ENCODE measurements around the gene ACTL8. TPM values are rescaled to one million over a fixed set of nuclear protein-coding genes. Genes with fewer than 3 reads are reported as not detected.
A peak's percentile ranks its signal among the peaks of the same experiment; 100 is the strongest.

The ACTL8 gene
- total and polyA plus RNA-seq, 11 donors, result not detected

GRCh38 chr1:17831597-17831996 is 76.5 kb downstream of the ACTL8 start:
- Histone ChIP-seq H3K36me3 (no peaks in the 10 kb centered on the region), H3K9me3 (no peaks in the 10 kb centered on the region), H3K4me3 (no peak overlapping the region), H3K27ac (no peak overlapping the region), H3K4me1 (peaks cover 0 to 9% (median 0%) of the 10 kb centered on the region in 12 donors), H3K27me3 (peaks cover 0 to 15% (median 0%) of the 10 kb centered on the region in 9 donors)
- ATAC-seq (no peak), DNase-seq (peak in 3 of 5 donors; percentile 15 to 48 (median 29))
- intact Hi-C loops (cut with DNase I), result loop anchor here in 2 of 10 donors (5.0 kb wide), 2 partner anchors 159 to 169 kb away; no protein-coding TSS in a partner anchor
- no peak for TF ChIP-seq CTCF (IDR thresholded peaks at IDR 0.05)
- no peak for TF ChIP-seq POLR2A (IDR thresholded peaks at IDR 0.05)
- 33 to 36% (median 34%) methylated on average over 7 of the region's 7 CpGs for WGBS, 4 donors

- 82 to 85% (median 83%) methylated on average over 15 of the region's 15 CpGs for WGBS, 4 donors
- Histone ChIP-seq H3K27ac (no peak overlapping the region), H3K27me3 (peaks cover 0 to 12% (median 0%) of the 10 kb centered on the region in 9 donors), H3K4me1 (peaks cover 0 to 5% (median 0%) of the 10 kb centered on the region in 12 donors), H3K9me3 (no peaks in the 10 kb centered on the region), H3K36me3 (no peaks in the 10 kb centered on the region), H3K4me3 (no peak overlapping the region)
- DNase-seq (no peak), ATAC-seq (no peak)
- TF ChIP-seq CTCF (IDR thresholded peaks at IDR 0.05), result no peak
- no peak for TF ChIP-seq POLR2A (IDR thresholded peaks at IDR 0.05)
- intact Hi-C loops (cut with DNase I), result loop anchor here in 2 of 10 donors (5.0 kb wide), 2 partner anchors 162 to 172 kb away; no protein-coding TSS in a partner anchor
Observed at GRCh38 chr1:17833661-17834501, 78.7 kb downstream of the ACTL8 start.

- Histone ChIP-seq H3K27me3 (peaks cover 0 to 7% (median 0%) of the 10 kb centered on the region in 9 donors), H3K36me3 (no peaks in the 10 kb centered on the region), H3K4me1 (no peaks in the 10 kb centered on the region), H3K27ac (no peak overlapping the region), H3K4me3 (no peak overlapping the region), H3K9me3 (no peaks in the 10 kb centered on the region)
- TF ChIP-seq POLR2A (IDR thresholded peaks at IDR 0.05) (no peak), CTCF (IDR thresholded peaks at IDR 0.05) (no peak)
- no peak for ATAC-seq
- DNase-seq, result no peak
- intact Hi-C loops (cut with DNase I), result loop anchor here in 2 of 10 donors (5.0 kb wide), 2 partner anchors 162 to 172 kb away; no protein-coding TSS in a partner anchor
- 42 to 68% (median 46%) methylated on average over 8 of the region's 8 CpGs for WGBS, 4 donors
Observed at GRCh38 chr1:17834561-17835100, 79.5 kb downstream of the ACTL8 start.

Data from heart left ventricle (tissue), 16 donors.